ENCODE results near the gene CNOT10.

CNOT10 gene

GRCh38 chr3:32819551-32820348 is 134.8 kb downstream of the CNOT10 start:
- no peak for TF ChIP-seq CTCF (IDR thresholded peaks at IDR 0.05; ENCODE audit: low read depth, low read length, missing control alignments)

GRCh38 chr3:32820430-32820829 is 135.4 kb downstream of the CNOT10 start:
- in situ Hi-C loops (cut with HindIII; ENCODE audit: low sequenced_read_pairs): no loop called here

More at GRCh38 chr3:32819551-32820348, 134.8 kb downstream of the CNOT10 start:
- DNase-seq (ENCODE audit: low read depth): no peak
- no peak overlapping the region for H3K4me3 ChIP-seq (ENCODE audit: low read depth, low read length)
- in situ Hi-C loops (cut with HindIII; ENCODE audit: low sequenced_read_pairs): no loop called here

GRCh38 chr3:32820971-32821685 is 136.1 kb downstream of the CNOT10 start:
- no peak overlapping the region for H3K4me3 ChIP-seq (ENCODE audit: low read depth, low read length)
- TF ChIP-seq CTCF (IDR thresholded peaks at IDR 0.05; ENCODE audit: low read depth, low read length, missing control alignments): no peak
- DNase-seq (ENCODE audit: low read depth): no peak
- in situ Hi-C loops (cut with HindIII; ENCODE audit: low sequenced_read_pairs): no loop called here

More at GRCh38 chr3:32820430-32820829, 135.4 kb downstream of the CNOT10 start:
- no peak for TF ChIP-seq CTCF (IDR thresholded peaks at IDR 0.05; ENCODE audit: low read depth, low read length, missing control alignments)
- no peak for DNase-seq (ENCODE audit: low read depth)
- no peak overlapping the region for H3K4me3 ChIP-seq (ENCODE audit: low read depth, low read length)

GRCh38 chr3:32821686-32822296 is 136.8 kb downstream of the CNOT10 start:
- in situ Hi-C loops (cut with HindIII; ENCODE audit: low sequenced_read_pairs): no loop called here
- DNase-seq (ENCODE audit: low read depth): no peak
- TF ChIP-seq CTCF (IDR thresholded peaks at IDR 0.05; ENCODE audit: low read depth, low read length, missing control alignments): no peak
- no peak overlapping the region for H3K4me3 ChIP-seq (ENCODE audit: low read depth, low read length)

- no peak overlapping the region for H3K4me3 ChIP-seq (ENCODE audit: low read depth, low read length)
- DNase-seq (ENCODE audit: low read depth): no peak
- no peak for TF ChIP-seq CTCF (IDR thresholded peaks at IDR 0.05; ENCODE audit: low read depth, low read length, missing control alignments)
- in situ Hi-C loops (cut with HindIII; ENCODE audit: low sequenced_read_pairs): no loop called here
Measured at GRCh38 chr3:32822609-32823498, 137.9 kb downstream of the CNOT10 start.
